Measurements from ENCODE around the gene KLHDC4. TPM values are rescaled to one million over a fixed set of nuclear protein-coding genes. Genes with fewer than 3 reads are reported as not detected.

Gene KLHDC4
- total RNA-seq, 1 experiment from 2014 or later: 117 TPM

DNA sequence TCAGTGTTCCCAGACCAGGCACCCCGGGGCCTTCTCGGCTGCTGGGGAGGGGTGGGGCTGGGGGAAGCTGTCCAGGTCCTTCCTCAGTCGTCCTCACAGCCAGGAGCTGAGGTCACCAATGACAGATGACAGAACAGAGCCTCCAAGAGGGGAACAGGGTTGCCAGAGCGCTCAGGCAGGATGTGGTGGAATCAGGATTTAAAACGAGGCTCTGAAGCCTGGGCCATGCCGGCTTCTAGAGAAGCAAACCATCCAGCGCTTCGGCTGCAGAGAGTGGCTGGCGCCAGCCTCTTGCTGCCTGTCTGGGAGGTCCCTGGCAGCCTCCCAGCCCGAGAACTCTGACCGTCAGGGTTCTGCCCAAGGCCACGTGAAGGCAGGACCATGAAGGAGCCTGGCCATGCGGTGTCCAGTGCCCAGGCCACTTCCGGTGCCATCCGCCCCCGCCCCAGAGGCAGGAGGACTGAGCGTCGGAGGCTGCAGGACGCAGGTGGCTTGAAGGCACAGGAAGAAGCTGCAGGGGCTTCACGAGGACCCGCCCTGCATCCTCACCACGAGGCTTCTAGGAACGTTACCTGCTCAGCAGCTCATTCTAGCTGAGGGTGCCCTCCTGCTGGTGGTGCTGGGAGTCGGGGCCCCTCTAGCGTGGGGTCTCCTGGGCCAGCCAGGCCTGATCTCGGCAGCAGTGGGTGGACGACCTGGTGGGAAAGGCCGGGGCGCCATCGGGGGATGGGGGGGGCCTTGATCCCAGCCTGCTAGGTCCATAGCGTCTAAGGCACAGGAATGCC lies 78.5 kb downstream of the KLHDC4 start:
- Mint-ChIP-seq H3K4me1 (ENCODE audit: low read depth, unreplicated experiment) (no peaks in the 10 kb centered on the region), H3K9me3 (ENCODE audit: unreplicated experiment) (no peaks in the 10 kb centered on the region), H3K4me3 (ENCODE audit: unreplicated experiment) (no peak overlapping the region), H3K27me3 (ENCODE audit: insufficient read depth, unreplicated experiment) (peaks cover 3% of the 10 kb centered on the region), H3K27ac (ENCODE audit: unreplicated experiment) (no peak overlapping the region), H3K36me3 (ENCODE audit: insufficient read depth, unreplicated experiment) (peaks cover 23% of the 10 kb centered on the region)
- intact Hi-C loops (cut with micrococcal nuclease; ENCODE audit: unreplicated experiment): no loop called here
- Histone ChIP-seq H3K4me3 (ENCODE audit: low read depth, low read length) (no peak overlapping the region), H3K27me3 (replicated peaks; ENCODE audit: control insufficient read depth, insufficient read depth, low read length) (no peaks in the 10 kb centered on the region; the same call in 1 of the 2 replicates), H3K9me3 (no peaks in the 10 kb centered on the region), H3K36me3 (ENCODE audit: control insufficient read depth, insufficient read depth, low read length) (no peaks in the 10 kb centered on the region), H3K4me1 (no peaks in the 10 kb centered on the region)
- ChIA-PET POLR2A (no interaction called here), CTCF (no interaction called here)
- DNase-seq: no peak
- TF ChIP-seq CTCF (IDR thresholded peaks at IDR 0.05; ENCODE audit: insufficient read depth in 1 of 2, low read depth in 1 of 2, low read length in 1 of 2, severe bottlenecking in 1 of 2, unreplicated experiment in 1 of 2): no peak
- no TSS peak for BruUV-seq (replicated peaks)

DNA sequence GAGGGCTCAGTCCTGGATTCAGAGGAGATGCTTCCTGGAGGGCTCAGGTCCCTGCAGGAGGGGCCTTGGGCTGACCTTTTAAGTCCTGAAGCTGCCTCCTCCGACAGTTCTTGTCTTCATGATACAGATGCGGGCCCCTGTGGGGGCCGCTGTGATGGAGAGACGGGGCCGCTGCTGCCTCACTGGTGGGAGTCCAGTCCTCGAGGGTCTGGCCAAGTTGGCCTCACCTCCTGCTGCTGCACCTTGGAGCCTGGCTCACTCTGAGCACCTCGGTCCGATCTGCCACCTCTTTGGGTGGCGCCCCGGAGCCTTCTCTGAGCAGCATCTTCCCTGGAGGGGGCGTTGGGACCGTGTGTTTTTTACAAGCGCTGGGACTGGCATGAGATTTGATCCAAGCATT lies 79.1 kb downstream of the KLHDC4 start:
- ChIA-PET POLR2A (no interaction called here), CTCF (no interaction called here)
- Mint-ChIP-seq H3K36me3 (ENCODE audit: insufficient read depth, unreplicated experiment) (peaks cover 16% of the 10 kb centered on the region), H3K27me3 (ENCODE audit: insufficient read depth, unreplicated experiment) (peaks cover 3% of the 10 kb centered on the region), H3K4me3 (ENCODE audit: unreplicated experiment) (no peak overlapping the region), H3K27ac (ENCODE audit: unreplicated experiment) (no peak overlapping the region), H3K4me1 (ENCODE audit: low read depth, unreplicated experiment) (no peaks in the 10 kb centered on the region), H3K9me3 (ENCODE audit: unreplicated experiment) (no peaks in the 10 kb centered on the region)
- no peak for DNase-seq
- BruUV-seq (replicated peaks): no TSS peak
- H3K27me3 ChIP-seq (replicated peaks; ENCODE audit: control insufficient read depth, insufficient read depth, low read length): no peaks in the 10 kb centered on the region; the same call in 1 of the 2 replicates
- no peaks in the 10 kb centered on the region for H3K4me1 ChIP-seq
- no peaks in the 10 kb centered on the region for H3K9me3 ChIP-seq
- no peaks in the 10 kb centered on the region for H3K36me3 ChIP-seq (ENCODE audit: control insufficient read depth, insufficient read depth, low read length)
- no peak for TF ChIP-seq CTCF (IDR thresholded peaks at IDR 0.05; ENCODE audit: insufficient read depth in 1 of 2, low read depth in 1 of 2, low read length in 1 of 2, severe bottlenecking in 1 of 2, unreplicated experiment in 1 of 2)
- intact Hi-C loops (cut with micrococcal nuclease; ENCODE audit: unreplicated experiment): no loop called here
- H3K4me3 ChIP-seq (ENCODE audit: low read depth, low read length): no peak overlapping the region

GRCh38 chr16:87685766-87686165 lies 80.0 kb downstream of the KLHDC4 start:
- intact Hi-C loops (cut with micrococcal nuclease; ENCODE audit: unreplicated experiment): no loop called here
- peaks cover 7% of the 10 kb centered on the region for H3K36me3 Mint-ChIP-seq (ENCODE audit: insufficient read depth, unreplicated experiment)
- TF ChIP-seq CTCF (IDR thresholded peaks at IDR 0.05; ENCODE audit: insufficient read depth in 1 of 2, low read depth in 1 of 2, low read length in 1 of 2, severe bottlenecking in 1 of 2, unreplicated experiment in 1 of 2): no peak
- Histone ChIP-seq H3K27me3 (replicated peaks; ENCODE audit: control insufficient read depth, insufficient read depth, low read length) (no peaks in the 10 kb centered on the region; the same call in 1 of the 2 replicates), H3K4me3 (ENCODE audit: low read depth, low read length) (no peak overlapping the region), H3K36me3 (ENCODE audit: control insufficient read depth, insufficient read depth, low read length) (no peaks in the 10 kb centered on the region), H3K9me3 (no peaks in the 10 kb centered on the region), H3K4me1 (no peaks in the 10 kb centered on the region)
- no TSS peak for BruUV-seq (replicated peaks)
- H3K4me1 Mint-ChIP-seq (ENCODE audit: low read depth, unreplicated experiment): no peaks in the 10 kb centered on the region
- peaks cover 2% of the 10 kb centered on the region for H3K27me3 Mint-ChIP-seq (ENCODE audit: insufficient read depth, unreplicated experiment)
- ChIA-PET CTCF (no interaction called here), POLR2A (no interaction called here)
- H3K9me3 Mint-ChIP-seq (ENCODE audit: unreplicated experiment): no peaks in the 10 kb centered on the region
- no peak for DNase-seq
- no peak overlapping the region for H3K4me3 Mint-ChIP-seq (ENCODE audit: unreplicated experiment)
- no peak overlapping the region for H3K27ac Mint-ChIP-seq (ENCODE audit: unreplicated experiment)

Measured in Caco-2 (cell line).